Panc1 (cell line): ENCODE measurements around the gene SVOP. TPM values are rescaled to one million over a fixed set of nuclear protein-coding genes. Genes with fewer than 3 reads are reported as not detected.
A peak's percentile ranks its signal among the peaks of the same experiment; 100 is the strongest.

Experiments
- ATAC-seq: fragments of 200-7000 bp; cut with Tn5 transposase; 2 replicates; pipeline ENCODE4 v1.9.1; 2020; ENCODE audit warnings: mild to moderate bottlenecking, moderate library complexity
- BruUV-seq: library from RNA; stranded (reverse); fragments of 400-500 nt; replicated peaks from 2 replicates; lab custom pipeline; 2021; lab: Mats Ljungman, UMichigan
- CTCF ChIA-PET: fragments of 300-600 bp; sonication (Branson Sonifier 250); formaldehyde crosslinking; loops from one replicate; lab custom pipeline; 2022; ENCODE audit warnings: antibody characterized with exemption; lab: Charles Lee
- POLR2A ChIA-PET: fragments of 300-600 bp; sonication (Branson Sonifier 250); formaldehyde crosslinking; loops from one replicate; lab custom pipeline; 2022; ENCODE audit warnings: antibody characterized with exemption; lab: Charles Lee
- DNase-seq: peaks from one replicate; pipeline ENCODE4 v3.0.0-alpha.2; 2010; ENCODE audit warnings: low read depth, low spot score
- H3K27ac ChIP-seq: 2 replicates; pipeline ENCODE4 v1.5.1; 2011; ENCODE audit warnings: mild to moderate bottlenecking, low read length, inconsistent platforms
- H3K27me3 ChIP-seq: fragments of 200-500 bp; sonication (Bioruptor generic); 2 replicates; pipeline ENCODE4 v1.6.0; 2014; ENCODE audit warnings: low read length, inconsistent platforms; ENCODE audit not compliant: control insufficient read depth, insufficient read depth
- H3K36me3 ChIP-seq: fragments of 200-500 bp; sonication (Bioruptor generic); 2 replicates; pipeline ENCODE4 v1.5.1; 2014; ENCODE audit warnings: inconsistent platforms, mild to moderate bottlenecking, low read length, moderate library complexity; ENCODE audit not compliant: control insufficient read depth, insufficient read depth
- H3K4me1 ChIP-seq: 2 replicates; pipeline ENCODE4 v1.5.1; 2011; ENCODE audit warnings: inconsistent platforms, mild to moderate bottlenecking, low read length, moderate library complexity; ENCODE audit not compliant: control insufficient read depth, insufficient read depth
- H3K4me3 ChIP-seq, 2 experiments: 2 replicates each; pipeline ENCODE4 v1.5.1; 2011 to 2012; ENCODE audit warnings: low read depth in 2 of 2, low read length in 2 of 2, mild to moderate bottlenecking in 2 of 2, inconsistent platforms in 1 of 2, moderate library complexity in 1 of 2
- H3K9me3 ChIP-seq: fragments of 200-500 bp; sonication (Bioruptor generic); 2 replicates; pipeline ENCODE4 v1.5.1; 2014; ENCODE audit warnings: low read depth, mild to moderate bottlenecking, inconsistent platforms, low read length, moderate library complexity; ENCODE audit not compliant: control insufficient read depth, insufficient read depth
- CTCF ChIP-seq: fragments of 450-650 bp; IDR thresholded peaks from 2 replicates; pipeline ENCODE4 v1.5.1; 2017; ENCODE audit warnings: mild to moderate bottlenecking
- POLR2AphosphoS5 ChIP-seq: IDR thresholded peaks from 2 replicates; pipeline ENCODE4 v1.6.1; 2012; ENCODE audit warnings: mild to moderate bottlenecking, low read depth, low read length, moderate library complexity
- REST ChIP-seq, 2 experiments: IDR thresholded peaks; 2 replicates each; pipeline ENCODE4 v1.6.1; 2011 to 2012; ENCODE audit warnings: low read depth in 2 of 2, control low read depth in 1 of 2, low read length in 1 of 2, mild to moderate bottlenecking in 1 of 2, moderate library complexity in 1 of 2; ENCODE audit not compliant: insufficient read depth in 1 of 2
- SIN3A ChIP-seq: IDR thresholded peaks from 2 replicates; pipeline ENCODE4 v1.6.1; 2012; ENCODE audit warnings: low read depth, mild to moderate bottlenecking, low read length, moderate library complexity, borderline replicate concordance; ENCODE audit not compliant: insufficient read depth
- TCF7L2 ChIP-seq: IDR thresholded peaks from 2 replicates; pipeline ENCODE4 v1.6.1; 2011; ENCODE audit warnings: mild to moderate bottlenecking, low read depth, low read length, inconsistent platforms
- in situ Hi-C: cut with HindIII; loops from 2 replicates; pipeline ENCODE4 v1.10.0; 2016; ENCODE audit warnings: low sequenced_read_pairs, low pct_unique_long_range_greater_than_20kb
- intact Hi-C: fragments of 100-400 bp; cut with micrococcal nuclease; formaldehyde crosslinking; loops from one replicate; pipeline ENCODE4 v1.10.0; 2022; ENCODE audit not compliant: unreplicated experiment
- total RNA-seq: library from RNA; stranded (reverse); gene quantifications from one replicate; pipeline ENCODE4 v1.2.1, GENCODE V29; 2021; ENCODE audit not compliant: unreplicated experiment

SVOP gene
- total RNA-seq, 1 experiment from 2014 or later = not detected

GRCh38 chr12:108980831-108981618, 39.8 kb downstream of the SVOP start:
- H3K27me3 ChIP-seq = peaks cover 3% of the 10 kb centered on the region; the same call in 1 of the 2 replicates
- TF ChIP-seq TCF7L2 = no peak
- TF ChIP-seq POLR2AphosphoS5 = no peak
- no peak for TF ChIP-seq SIN3A
- TF ChIP-seq CTCF = no peak
- no peak for TF ChIP-seq REST (IDR thresholded peaks at IDR 0.05; ENCODE audit: insufficient read depth in 1 of 2, low read depth in 2 of 2, low read length in 1 of 2)
- ATAC-seq (peak; percentile 45), DNase-seq (no peak)
- ChIA-PET POLR2A (no interaction called here), CTCF (no interaction called here)
- no peaks in the 10 kb centered on the region for H3K9me3 ChIP-seq
- no peak overlapping the region for H3K27ac ChIP-seq
- no TSS peak for BruUV-seq
- in situ Hi-C loops (no loop called here), intact Hi-C loops (no loop called here)
- no peaks in the 10 kb centered on the region for H3K36me3 ChIP-seq
- no peaks in the 10 kb centered on the region for H3K4me1 ChIP-seq
- no peak overlapping the region for H3K4me3 ChIP-seq

GRCh38 chr12:108977360-108977759, 43.5 kb downstream of the SVOP start:
- no peaks in the 10 kb centered on the region for H3K36me3 ChIP-seq
- intact Hi-C loops = no loop called here
- BruUV-seq = no TSS peak
- H3K27ac ChIP-seq = no peak overlapping the region
- in situ Hi-C loops = no loop called here
- ChIA-PET POLR2A (no interaction called here), CTCF (interaction anchor here (0.6 kb wide), 1 partner anchor 417 kb away, joined by 5 read pairs; no protein-coding TSS in a partner anchor)
- ATAC-seq (no peak), DNase-seq (no peak)
- no peak overlapping the region for H3K4me3 ChIP-seq
- no peaks in the 10 kb centered on the region for H3K9me3 ChIP-seq
- TF ChIP-seq CTCF = no peak
- TF ChIP-seq REST (IDR thresholded peaks at IDR 0.05; ENCODE audit: insufficient read depth in 1 of 2, low read depth in 2 of 2, low read length in 1 of 2) = no peak
- TF ChIP-seq TCF7L2 = no peak
- TF ChIP-seq POLR2AphosphoS5 = no peak
- no peak for TF ChIP-seq SIN3A
- H3K4me1 ChIP-seq = no peaks in the 10 kb centered on the region
- H3K27me3 ChIP-seq = peaks cover 6% of the 10 kb centered on the region; the same call in 1 of the 2 replicates
